MCF 10A (cell line): ENCODE measurements around the gene EEF1A2. TPM values are rescaled to one million over a fixed set of nuclear protein-coding genes. Genes with fewer than 3 reads are reported as not detected.

Source experiments
- BruUV-seq: library from RNA; stranded (reverse); fragments of 400-500 nt; replicated peaks from 2 replicates; lab custom pipeline; 2021; lab: Mats Ljungman, UMichigan
- CTCF ChIA-PET: fragments of 300-600 bp; sonication (Branson Sonifier 250); formaldehyde crosslinking; extraction: SDS; loops from one replicate; lab custom pipeline; 2021; ENCODE audit warnings: antibody characterized with exemption, inconsistent platforms; lab: Yijun Ruan, JAX
- POLR2A ChIA-PET: fragments of 300-600, 350-650 bp; sonication (Branson Sonifier 250); formaldehyde crosslinking; extraction: SDS; loops from one replicate; lab custom pipeline; 2020; ENCODE audit warnings: antibody characterized with exemption, inconsistent platforms; lab: Yijun Ruan, JAX
- DNase-seq: peaks from one replicate; pipeline ENCODE4 v3.0.0-alpha.2; 2018; ENCODE audit not compliant: unreplicated experiment
- H3K27ac Mint-ChIP-seq: one replicate; pipeline ENCODE4 v1.8.0; 2022; ENCODE audit warnings: mild to moderate bottlenecking, low read depth, mixed read lengths; ENCODE audit not compliant: unreplicated experiment
- H3K27me3 Mint-ChIP-seq: one replicate; pipeline ENCODE4 v1.8.0; 2022; ENCODE audit warnings: mixed read lengths; ENCODE audit not compliant: insufficient read depth, unreplicated experiment
- H3K36me3 Mint-ChIP-seq: one replicate; pipeline ENCODE4 v1.8.0; 2022; ENCODE audit warnings: mild to moderate bottlenecking, moderate library complexity, mixed read lengths; ENCODE audit not compliant: insufficient read depth, unreplicated experiment
- H3K4me1 Mint-ChIP-seq: one replicate; pipeline ENCODE4 v1.8.0; 2022; ENCODE audit warnings: mixed read lengths; ENCODE audit not compliant: insufficient read depth, unreplicated experiment
- H3K4me3 Mint-ChIP-seq: one replicate; pipeline ENCODE4 v1.8.0; 2022; ENCODE audit warnings: mild to moderate bottlenecking, moderate library complexity, mixed read lengths; ENCODE audit not compliant: unreplicated experiment
- H3K9me3 Mint-ChIP-seq: one replicate; pipeline ENCODE4 v1.8.0; 2022; ENCODE audit warnings: mixed read lengths; ENCODE audit not compliant: unreplicated experiment
- CTCF ChIP-seq: fragments of 200-600 bp; IDR thresholded peaks from one replicate; pipeline ENCODE4 v1.8.0; 2022; ENCODE audit warnings: antibody characterized with exemption, mild to moderate bottlenecking; ENCODE audit not compliant: unreplicated experiment
- intact Hi-C: fragments of 100-400 bp; cut with micrococcal nuclease; formaldehyde crosslinking; loops from 2 replicates; pipeline ENCODE4 v1.14.1; 2022
- total RNA-seq: library from RNA; stranded (reverse); gene quantifications from 2 replicates; pipeline ENCODE4 v1.2.3, GENCODE V29; 2022

Gene EEF1A2
- total RNA-seq, 1 experiment from 2014 or later = 3.3 TPM

GRCh38 chr20:63495741-63496595, 2.9 kb downstream of the EEF1A2 start:
- no peaks in the 10 kb centered on the region for H3K4me1 Mint-ChIP-seq
- peak; percentile 67 for DNase-seq
- POLR2A ChIA-PET = interaction anchor here (0.6 to 2.5 kb wide), 7 partner anchors 19 to 207 kb away, joined by 3 to 17 read pairs (median 4); partner anchors contain the start of genes PPDPF and PTK6
- TF ChIP-seq CTCF = peak; percentile 90
- no peak overlapping the region for H3K27ac Mint-ChIP-seq
- BruUV-seq = no TSS peak
- H3K36me3 Mint-ChIP-seq = peaks cover 5% of the 10 kb centered on the region
- H3K9me3 Mint-ChIP-seq = peaks cover 18% of the 10 kb centered on the region
- intact Hi-C loops = no loop called here
- CTCF ChIA-PET = interaction anchor here (0.6 to 2.6 kb wide), 39 partner anchors 9 to 1351 kb away, joined by 3 to 16 read pairs (median 4); partner anchors contain the start of genes PPDPF and PTK6
- no peaks in the 10 kb centered on the region for H3K27me3 Mint-ChIP-seq
- H3K4me3 Mint-ChIP-seq = peak overlapping the region; percentile 23

- no TSS peak for BruUV-seq
- Mint-ChIP-seq H3K9me3 (peaks cover 18% of the 10 kb centered on the region), H3K27ac (no peak overlapping the region), H3K4me3 (no peak overlapping the region), H3K36me3 (peaks cover 5% of the 10 kb centered on the region), H3K4me1 (no peaks in the 10 kb centered on the region), H3K27me3 (no peaks in the 10 kb centered on the region)
- ChIA-PET POLR2A (interaction anchor here (2.5 kb wide), 1 partner anchor 25 kb away, joined by 17 read pairs; the partner anchor contains the start of gene PPDPF), CTCF (interaction anchor here (0.7 to 2.6 kb wide), 15 partner anchors 8 to 480 kb away, joined by 3 to 16 read pairs (median 5); partner anchors contain the start of genes PPDPF and PTK6)
- no peak for DNase-seq
- intact Hi-C loops = no loop called here
- TF ChIP-seq CTCF = no peak
Observed at GRCh38 chr20:63495167-63495720, 3.6 kb downstream of the EEF1A2 start.

GRCh38 chr20:63494420-63495166, 4.3 kb downstream of the EEF1A2 start:
- CTCF ChIA-PET = interaction anchor here (0.6 to 1.3 kb wide), 9 partner anchors 9 to 566 kb away, joined by 3 to 5 read pairs (median 3); no protein-coding TSS in a partner anchor
- intact Hi-C loops = no loop called here

More at GRCh38 chr20:63494420-63495166, 4.3 kb downstream of the EEF1A2 start:
- TF ChIP-seq CTCF = no peak
- no TSS peak for BruUV-seq
- no peak overlapping the region for H3K4me3 Mint-ChIP-seq
- H3K27ac Mint-ChIP-seq = no peak overlapping the region
- no peaks in the 10 kb centered on the region for H3K27me3 Mint-ChIP-seq
- H3K9me3 Mint-ChIP-seq = peaks cover 18% of the 10 kb centered on the region
- H3K4me1 Mint-ChIP-seq = no peaks in the 10 kb centered on the region
- H3K36me3 Mint-ChIP-seq = peaks cover 5% of the 10 kb centered on the region
- POLR2A ChIA-PET = no interaction called here
- no peak for DNase-seq
